Stimulated activated CD8-positive, alpha-beta memory T cell treated with anti-CD3 and anti-CD28 coated beads, Interleukin-7, amount 100 ng/mL, for 24 hours (primary cell): ENCODE results near the gene OMA1.
"Not testable (repeated sequence)": the region's sequence is repeated elsewhere in the genome, so short reads cannot be mapped to it uniquely, and the experiment has no call there.

Experiments
- DNase-seq: peaks from one replicate; pipeline ENCODE4 v3.0.0-alpha.2; 2020; ENCODE audit warnings: low read depth

The OMA1 gene

DNA sequence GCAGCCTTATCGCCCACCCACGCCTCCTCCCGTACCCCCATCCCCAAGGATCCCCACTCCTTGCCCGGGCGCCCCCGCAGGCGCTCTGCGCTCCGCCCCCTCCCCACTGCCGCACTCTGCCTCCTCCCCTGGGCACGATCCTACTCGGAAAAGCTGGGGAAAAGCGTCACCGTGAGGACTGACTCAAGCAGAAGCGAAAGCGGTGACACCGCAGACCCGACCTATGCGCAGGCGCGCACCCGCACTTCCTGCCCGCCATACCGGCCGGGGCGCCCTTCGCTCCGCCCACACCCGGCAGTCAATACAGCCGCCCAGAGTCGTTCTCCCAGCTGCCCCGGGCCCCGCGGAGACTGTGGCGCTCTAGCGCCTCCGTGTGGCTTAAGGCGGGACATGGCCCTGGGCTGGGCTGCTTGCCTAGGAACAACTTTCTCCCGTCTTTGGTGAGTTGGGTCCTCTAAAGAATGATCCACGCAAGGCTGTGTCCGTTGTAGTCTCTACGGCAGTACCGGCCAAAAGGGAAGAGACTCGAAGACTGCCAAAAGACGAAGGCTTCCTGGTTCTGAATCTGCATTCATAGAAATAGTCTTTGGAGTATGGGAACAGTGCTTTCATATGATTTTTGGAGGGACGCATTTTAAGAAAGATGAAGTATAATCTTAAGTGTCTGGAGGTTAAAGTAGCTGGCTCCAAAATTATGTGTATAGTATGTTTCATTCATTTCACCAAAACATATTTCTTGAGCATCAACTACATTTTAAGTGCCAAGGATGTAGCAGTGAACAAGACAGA, at the start of gene OMA1:
OMA1 (minus strand) TSS at position 207 of the 789 bp plus-strand sequence. CDS start 7,432 bp downstream, outside the sequence.
- peak; percentile 95 for DNase-seq

DNA sequence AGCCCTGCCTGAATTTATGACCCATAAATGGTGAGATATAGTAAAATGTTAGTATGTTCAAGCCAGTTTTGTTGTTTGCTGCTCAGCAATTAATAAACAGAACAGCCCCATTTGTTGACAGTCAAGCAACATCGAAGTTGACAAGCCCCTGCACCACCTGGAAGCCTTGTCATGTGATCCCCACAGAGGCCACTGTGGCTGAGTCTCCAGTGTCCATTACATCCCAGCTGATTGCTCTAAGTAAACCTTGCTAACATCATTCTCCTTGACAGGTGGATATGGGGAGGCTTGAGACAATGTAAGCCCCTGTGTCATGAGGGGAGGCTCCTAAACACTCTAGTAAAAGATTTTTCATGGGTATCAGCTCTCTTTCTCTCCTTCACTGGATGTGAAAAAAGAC, 48.0 kb upstream of the OMA1 start:
- DNase-seq = no peak

DNA sequence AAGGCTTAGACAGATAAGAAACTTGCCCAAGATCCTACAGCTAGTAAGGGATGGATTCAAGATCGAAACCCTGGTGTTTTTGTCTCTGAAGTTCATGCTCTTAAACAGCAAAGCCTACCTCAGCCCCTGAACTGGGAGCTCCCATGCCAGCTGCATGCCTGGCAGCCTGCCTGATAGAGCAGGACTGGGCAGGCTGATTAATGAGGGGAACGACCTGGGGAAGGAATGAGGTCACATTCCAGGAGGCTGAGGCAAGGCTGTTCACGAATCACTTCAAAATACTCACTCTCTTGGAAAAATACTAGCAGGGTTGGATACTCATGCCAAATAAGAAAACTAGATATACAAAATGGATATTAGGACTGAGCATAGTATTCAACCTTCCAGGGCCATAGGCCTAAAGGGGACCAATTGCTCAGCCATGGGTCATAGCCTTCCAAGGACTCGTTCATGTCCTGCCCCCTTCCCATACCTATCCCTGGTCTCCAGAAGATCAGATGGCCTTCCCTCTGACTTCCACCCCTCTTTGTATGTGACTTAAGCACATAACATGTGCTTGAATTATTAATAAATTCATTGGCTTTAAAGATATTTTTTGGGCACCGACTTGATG, 46.1 kb upstream of the OMA1 start:
- no peak for DNase-seq

DNA sequence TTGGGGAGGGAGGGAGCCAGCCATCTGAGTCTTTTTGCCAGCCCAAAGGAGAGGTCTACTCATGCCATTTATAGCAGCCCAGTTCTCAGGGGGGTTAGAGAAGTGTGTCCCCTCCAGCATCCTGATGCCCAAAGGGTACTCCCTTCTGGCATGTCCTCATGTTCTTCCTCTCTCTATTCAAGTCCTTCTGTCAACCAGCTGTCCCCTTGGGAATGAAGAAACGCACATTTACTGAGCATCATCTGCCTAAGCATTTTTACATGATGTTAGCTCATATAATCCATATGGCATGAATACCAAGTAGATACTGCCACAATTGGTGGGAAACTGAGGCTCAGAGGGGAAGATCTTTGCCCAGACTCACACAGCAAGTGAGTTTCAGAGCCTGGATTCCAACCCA, 45.3 kb upstream of the OMA1 start:
- no peak for DNase-seq

DNA sequence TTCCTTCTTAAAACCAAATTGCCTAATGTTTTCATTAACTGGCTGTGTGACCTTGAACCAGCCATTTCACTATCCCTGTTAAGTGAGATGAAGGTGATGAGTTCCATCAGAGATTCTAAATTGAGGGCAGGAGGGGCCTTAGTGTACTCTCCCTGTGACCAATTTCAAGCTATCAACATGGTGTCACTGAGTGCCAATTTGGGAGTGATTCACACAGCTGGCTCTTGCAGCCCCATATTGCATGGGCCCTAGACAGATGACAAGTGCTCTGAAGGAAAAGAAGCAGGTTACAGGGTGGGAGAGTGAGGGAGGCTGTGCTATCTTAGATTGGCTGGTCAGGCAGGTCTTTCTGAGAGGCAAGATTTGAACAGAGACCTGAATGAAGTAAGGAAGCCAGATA, 43.5 kb upstream of the OMA1 start:
- no peak for DNase-seq

DNA sequence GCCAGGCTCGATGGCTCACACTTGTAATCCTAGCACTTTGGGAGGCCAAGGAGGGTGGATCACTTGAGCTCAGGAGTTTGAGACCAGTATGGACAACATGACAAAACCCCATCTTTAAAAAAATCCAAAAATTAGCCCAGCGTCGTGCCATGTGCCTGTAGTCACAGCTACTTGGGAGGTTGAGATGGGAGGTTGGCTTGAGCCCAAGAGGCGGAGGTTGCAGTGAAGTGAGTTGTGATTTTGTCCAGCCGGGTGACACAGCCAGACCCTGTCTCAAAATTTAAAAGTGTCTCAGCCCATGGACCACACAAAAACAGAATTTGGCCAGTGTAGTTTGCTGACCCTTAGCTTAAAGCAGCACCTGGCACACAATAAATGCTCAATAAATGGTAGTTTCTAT, 41.9 kb upstream of the OMA1 start:
- no peak for DNase-seq

DNA sequence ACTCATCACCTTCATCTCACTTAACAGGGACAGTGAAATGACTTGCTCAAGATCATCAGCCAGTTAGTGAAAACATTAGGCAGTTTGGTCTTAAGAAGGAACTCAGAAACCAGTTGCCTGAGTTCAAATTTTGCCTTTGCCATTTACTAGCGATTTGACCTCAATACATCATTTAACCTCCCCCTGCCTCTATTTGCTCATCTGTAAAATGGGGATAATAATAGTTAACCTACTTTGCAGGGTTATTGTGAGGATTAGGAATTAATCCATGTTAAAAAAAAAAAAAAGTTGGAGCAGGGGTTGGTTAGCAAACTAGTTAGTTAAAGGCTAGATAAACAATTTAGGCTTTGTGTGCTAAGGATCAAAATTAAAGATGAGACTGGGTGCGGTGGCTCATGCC, 41.1 kb upstream of the OMA1 start:
- no peak for DNase-seq

DNA sequence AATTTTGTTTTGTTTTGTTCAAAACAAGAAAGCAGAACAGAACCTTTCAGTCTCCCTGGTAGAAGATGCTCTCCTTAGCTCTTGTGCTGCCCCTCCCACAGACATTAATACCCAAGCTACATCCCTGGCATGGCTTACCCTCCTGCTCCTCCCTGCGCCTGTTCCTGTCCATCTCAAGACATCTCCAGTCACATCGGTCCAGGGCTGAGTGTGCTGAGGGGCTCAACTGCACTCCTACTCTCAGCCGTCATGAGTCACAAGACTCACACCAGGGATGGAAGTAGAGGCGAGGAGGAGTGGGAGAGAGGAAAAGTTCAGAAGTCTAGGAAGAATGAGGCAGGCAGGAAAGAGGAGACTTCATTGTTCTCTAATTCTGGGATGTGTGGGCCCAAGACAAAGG, 39.7 kb upstream of the OMA1 start:
- DNase-seq = no peak

DNA sequence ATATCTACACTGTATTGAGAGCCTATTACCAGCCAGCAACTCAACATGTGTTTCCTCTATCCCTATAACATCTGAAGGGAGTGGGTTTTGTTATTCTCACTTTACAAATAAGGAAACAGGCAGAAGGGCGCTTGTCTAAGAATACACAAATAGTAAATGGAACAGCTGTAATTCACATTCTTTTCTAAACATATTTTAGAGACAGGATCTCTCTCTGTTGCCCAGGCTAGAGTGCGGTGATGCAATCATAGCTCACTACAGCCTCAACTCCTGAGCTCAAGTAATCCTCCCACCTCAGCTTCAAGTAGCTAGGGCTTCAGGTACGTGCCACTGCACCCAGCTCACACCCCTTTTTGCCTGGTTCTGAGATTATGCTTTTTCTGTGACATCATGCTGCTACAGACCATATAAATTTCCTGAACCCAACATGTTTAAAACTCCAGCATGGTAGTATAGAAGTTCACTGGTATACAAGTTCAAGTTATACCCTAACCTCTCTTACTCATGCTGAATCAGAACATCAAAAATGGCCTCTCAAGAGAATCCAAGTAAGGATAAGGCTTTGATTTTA, 39.1 kb upstream of the OMA1 start:
- no peak for DNase-seq

DNA sequence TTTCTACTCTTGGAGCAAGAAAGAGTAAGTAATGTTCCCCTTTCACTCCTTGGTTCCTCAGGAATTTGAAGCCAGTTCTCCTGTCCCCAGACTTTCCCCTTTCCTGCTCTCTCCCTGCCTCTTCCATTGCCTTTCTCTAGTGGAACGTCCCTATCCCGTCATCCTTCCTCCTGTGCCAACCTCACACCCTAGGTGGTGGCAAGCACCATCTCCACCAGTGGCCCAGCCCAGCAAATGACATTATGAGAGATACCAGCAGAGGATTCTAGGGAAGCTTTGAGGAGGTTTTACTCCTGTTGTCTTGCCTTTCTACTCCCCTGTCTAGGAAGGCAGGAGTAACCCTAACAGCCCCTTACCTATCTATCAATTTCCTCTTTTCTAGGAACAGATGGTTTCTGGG, 38.6 kb upstream of the OMA1 start:
- no peak for DNase-seq

DNA sequence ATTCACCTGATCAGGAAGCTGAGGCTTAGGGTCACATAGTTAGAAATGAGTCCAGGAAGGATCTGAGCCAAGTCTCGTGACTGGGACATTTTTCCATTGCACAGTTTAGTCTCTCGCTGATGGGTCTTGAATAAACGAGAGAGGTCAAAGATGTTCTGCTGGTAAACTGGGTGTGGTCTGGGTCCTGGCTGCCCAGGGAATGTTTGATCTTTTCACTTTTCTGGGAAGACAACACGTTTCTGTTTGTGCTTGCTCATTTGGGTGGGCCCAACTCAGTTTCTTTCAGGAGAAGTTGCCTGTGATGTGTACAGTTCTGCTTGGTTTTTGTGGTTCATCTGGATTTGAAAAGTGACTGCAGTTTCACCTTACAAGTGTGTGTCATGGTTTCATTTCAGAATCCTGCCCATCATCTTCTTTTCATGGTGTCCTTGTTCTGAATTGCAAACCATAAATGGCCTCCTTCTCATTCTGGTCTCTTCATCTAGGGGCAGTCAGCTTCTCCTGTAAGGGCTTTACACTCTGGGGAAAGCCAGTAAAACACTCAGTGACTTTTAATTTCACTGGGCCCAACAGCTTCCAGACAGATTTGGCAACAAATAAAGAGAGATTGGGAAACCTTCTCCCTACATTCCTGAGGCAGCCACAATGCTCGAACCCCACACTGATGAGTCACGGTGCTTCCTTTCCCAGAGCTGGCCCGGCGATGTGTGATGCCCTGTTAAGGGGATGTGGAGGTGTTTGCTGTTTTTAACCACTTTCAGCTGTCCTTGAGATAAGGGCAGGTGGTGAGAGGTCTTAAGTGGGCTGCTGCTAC, 37.8 kb upstream of the OMA1 start:
- no peak for DNase-seq

DNA sequence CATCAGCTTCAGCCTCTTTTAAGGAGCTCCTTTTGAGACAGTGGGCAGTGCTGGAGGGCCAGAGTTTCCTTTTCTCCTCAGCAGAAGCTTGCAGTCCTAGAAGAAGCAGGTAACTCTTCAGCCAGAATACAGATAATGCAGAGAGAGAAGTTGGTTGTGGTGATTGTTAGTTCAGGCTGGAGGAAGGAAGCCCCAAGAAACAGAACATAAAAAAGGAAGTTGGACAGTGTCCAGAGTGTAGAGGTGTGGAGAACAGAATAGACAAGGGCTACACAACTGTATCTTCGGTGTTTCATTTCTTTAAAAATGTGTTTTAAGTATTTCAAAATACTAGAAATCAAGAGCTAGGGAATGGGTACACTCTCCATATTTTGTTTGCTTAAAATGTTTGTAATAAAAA, 37.0 kb upstream of the OMA1 start:
- DNase-seq = no peak

DNA sequence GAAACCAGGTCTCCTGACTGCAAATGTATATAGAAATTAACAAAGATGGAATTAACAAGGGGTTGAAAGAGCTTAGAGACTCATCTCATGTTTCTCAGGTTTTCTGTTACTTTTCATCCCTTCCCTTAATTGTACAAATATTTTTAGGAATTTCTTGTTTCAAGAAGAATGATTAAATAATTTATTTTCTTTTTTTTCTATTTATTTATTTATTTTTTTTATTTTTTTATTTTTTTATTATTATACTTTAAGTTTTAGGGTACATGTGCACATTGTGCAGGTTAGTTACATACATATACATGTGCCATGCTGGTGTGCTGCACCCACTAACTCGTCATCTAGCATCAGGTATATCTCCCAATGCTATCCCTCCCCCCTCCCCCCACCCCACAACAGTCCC, 35.6 kb upstream of the OMA1 start:
- not testable (repeated sequence) for DNase-seq

DNA sequence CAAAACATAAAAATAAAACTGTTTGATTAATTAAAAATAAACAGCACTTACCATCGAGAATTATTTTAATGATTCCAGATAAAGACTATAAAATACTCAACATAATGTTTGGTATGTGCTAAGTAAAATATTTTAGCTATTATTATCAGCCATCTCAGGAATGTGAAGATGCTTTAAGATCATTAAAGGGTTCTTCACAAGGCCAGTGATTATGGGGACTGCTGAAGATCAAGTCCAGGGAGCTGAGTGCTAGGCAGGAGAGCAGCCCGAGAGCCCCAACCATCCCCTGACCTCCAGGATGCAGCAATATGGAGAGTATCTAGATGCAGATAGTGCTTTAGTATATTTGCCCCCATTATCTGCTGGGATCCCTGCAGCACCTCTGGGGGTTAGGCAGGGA, 35.1 kb upstream of the OMA1 start:
- DNase-seq = no peak

DNA sequence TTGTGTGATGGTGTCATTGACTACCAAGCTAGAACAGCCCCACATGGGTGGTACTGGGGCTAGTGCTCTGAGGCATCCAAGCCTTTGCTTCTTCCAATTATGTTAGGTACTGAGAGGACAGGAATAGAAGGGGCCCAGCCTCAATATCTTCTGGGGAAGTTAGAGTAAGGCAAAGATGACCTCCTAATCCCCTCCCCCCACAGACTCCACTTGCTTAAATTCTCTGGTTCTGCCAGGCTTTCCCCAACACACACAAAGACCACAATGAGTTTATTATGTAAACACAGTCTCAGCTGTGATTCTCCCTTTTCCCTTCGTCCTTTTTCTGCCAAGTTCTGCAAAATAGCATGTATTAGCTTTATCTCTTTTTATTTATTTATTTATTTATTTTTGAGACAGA, 33.7 kb upstream of the OMA1 start:
- DNase-seq = no peak

DNA sequence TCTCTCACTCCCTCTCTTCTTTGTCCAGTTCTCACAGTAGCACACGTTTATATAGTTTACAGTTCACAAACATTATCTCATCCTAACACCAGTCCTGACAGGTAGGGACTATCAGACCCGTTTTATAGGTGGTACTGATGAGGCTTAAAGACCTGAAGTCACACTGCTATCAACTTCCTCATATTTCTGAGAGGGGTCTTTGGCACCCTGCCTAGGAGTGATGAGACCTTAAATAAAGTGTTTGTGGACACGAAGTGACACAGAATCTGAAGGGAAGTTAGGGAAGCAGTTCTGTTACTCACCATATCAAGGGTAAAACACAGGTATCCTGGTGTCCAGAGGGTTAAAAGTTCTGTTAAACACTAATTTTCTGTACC, 31.1 kb upstream of the OMA1 start:
- DNase-seq = no peak

DNA sequence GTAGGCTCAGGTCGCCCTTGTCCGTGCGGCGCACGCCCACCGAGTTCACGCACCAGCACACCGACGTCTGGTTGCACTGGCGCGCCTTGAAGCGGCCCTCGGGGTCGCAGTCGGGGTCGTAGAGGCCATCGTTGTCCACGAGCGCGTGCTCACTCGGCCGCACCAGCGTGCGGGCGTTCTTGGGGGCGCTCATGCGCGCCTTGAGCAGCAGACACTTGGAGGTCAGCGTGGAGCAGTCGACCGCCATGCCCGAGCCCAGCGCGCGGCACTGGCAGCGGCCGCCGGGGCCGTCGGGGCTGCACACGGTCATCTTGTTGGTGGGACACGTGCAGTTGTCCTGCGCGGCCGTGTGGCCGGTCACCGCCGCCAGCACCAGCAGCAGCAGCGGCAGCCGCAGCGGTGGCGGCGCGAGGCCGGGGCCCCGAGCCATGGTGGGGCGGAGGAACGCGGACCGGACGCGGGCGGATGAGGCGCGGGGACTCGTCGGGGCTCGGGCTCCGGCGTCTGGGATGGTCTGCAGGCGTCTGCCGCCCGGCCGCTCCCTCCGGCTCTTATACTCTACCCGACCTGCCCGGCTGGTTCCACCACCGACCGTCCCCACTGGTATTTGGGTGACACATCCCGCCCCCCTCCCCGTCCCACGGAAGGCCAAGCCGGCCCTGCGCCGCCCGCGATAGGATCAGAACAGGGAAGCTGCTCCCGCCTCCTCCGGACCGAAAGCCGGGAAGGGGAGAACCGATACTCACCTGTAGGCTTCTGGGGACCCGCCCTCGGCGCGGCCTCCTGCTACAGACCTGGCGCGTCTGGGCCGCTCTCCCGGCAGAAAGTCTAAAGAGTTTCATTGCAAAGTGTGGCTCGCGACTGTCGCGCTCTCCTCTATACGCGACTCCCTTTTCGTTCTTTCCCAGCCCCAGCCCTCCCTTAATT, 30.5 kb upstream of the OMA1 start, which contains the start of gene TACSTD2:
TACSTD2 (minus strand) TSS at position 526 of the 927 bp plus-strand sequence; CDS start at position 430, 96 bp downstream.
- no peak for DNase-seq

DNA sequence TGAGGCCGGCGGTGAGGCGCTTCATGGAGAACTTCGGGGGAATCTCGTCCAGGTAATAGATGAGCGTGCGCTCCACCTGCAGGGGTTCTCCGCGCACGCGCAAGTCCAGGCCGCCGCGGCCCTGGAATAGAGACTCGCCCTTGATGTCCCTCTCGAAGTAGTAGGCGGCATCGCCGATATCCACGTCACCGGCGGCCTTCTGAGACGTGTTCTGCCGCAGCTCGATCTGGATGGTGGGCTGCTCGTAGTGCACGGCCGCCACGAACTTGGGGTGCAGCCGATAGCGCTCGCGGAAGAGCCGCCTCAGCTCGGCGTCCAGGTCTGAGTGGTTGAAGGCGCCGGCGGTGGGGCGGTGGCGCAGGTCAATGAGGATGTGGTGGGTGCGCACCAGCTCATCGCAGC, 29.8 kb upstream of the OMA1 start:
- DNase-seq = no peak

DNA sequence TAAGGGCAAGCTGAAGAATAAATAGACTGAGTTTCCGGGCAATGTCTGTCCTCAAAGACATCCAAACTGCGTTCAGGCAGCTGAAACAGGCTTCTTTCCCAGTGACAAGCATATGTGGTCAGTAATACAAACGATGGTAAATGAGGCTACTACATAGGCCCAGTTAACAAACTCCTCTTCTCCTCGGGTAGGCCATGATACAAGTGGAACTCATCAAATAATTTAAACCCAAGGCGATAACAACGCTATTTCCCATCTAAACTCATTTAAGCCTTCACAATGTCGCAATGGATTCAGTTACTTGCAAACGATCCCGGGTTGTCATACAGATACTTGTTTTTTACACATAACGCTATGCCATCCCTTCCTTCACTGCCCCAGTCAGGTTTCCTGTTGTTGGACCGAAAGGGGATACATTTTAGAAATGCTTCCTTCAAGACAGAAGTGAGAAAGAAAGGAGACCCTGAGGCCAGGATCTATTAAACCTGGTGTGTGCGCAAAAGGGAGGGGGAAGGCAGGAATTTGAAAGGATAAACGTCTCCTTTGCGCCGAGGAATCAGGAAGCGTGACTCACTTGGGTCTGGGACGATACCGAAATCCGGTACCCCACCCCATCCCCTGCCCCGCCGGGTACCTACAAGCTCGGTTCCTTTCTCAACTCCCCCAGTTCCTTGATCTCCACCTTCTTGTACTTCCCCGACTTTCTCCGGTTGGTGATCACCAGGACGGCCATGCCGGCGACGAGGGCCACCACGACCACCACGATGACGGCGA, 29.2 kb upstream of the OMA1 start:
- DNase-seq = no peak

DNA sequence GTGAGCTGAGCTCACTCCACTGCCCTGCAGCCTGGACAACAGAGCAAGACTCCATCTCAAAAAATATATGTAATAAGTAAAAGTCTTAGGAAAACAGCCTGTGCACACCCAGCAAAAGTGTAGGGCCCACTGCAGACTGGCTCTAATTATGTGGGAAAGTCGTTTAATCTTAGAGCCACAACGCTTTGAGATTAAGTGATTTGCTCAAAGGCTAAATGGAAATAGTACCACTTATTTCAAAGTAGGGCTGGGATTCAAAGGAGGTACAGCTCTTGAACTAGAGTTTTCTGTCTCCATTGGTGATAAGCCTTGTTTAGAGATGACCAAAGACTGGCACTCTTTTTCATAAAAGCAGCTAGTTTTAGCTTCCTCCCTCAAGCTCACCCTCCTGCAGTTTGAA, 28.3 kb upstream of the OMA1 start:
- no peak for DNase-seq
